Measurements from ENCODE around the gene PKP4.

DNA sequence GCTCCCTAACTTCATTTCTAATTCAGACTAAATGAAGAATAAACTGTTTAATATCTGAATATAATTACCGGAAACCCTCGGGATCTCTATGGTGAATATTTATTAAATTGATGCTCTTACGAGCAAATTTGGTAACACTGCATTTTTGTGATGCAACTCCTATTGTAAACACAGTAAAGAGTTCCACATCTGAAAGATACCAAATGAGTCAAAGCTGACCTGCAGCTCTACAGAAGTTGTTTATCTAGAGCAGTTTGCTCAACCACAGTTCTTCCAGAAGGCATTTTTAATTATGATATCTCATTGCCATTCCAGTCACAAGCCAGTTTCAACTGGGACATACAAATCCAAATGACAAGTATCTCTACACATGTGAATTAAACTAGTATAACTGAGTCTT, 129.7 kb downstream of the PKP4 start:
- TF ChIP-seq CTCF (conservative IDR thresholded peaks at IDR 0.05) = no peak
- no peak for TF ChIP-seq ZFX (IDR thresholded peaks at IDR 0.05)
